H1 (cell line): Measurements from ENCODE around the gene RADX. TPM values are rescaled to one million over a fixed set of nuclear protein-coding genes. Genes with fewer than 3 reads are reported as not detected.

Experiments used
- KDM1A ChIP-seq: fragments of 200-600, 300-600 bp; sonication (generic); IDR thresholded peaks from 2 replicates; pipeline ENCODE4 v1.7.1; 2016; ENCODE audit warnings: mild to moderate bottlenecking, low read length, borderline replicate concordance
- NRF1 ChIP-seq: IDR thresholded peaks from 2 replicates; pipeline ENCODE4 v1.6.1; 2011; ENCODE audit warnings: mild to moderate bottlenecking, low read depth, low read length, improper control_type of control experiment
- SP1 ChIP-seq: IDR thresholded peaks from 2 replicates; pipeline ENCODE4 v1.6.1; 2011; ENCODE audit warnings: low read depth, low read length
- SP2 ChIP-seq: IDR thresholded peaks from 2 replicates; pipeline ENCODE4 v1.6.1; 2012; ENCODE audit warnings: mild to moderate bottlenecking, low read length, inconsistent platforms
- SUZ12 ChIP-seq: fragments of 200-600 bp; sonication (generic); IDR thresholded peaks from 2 replicates; pipeline ENCODE4 v1.6.1; 2012; ENCODE audit warnings: mild to moderate bottlenecking, inconsistent platforms, low read length, moderate library complexity, mixed read lengths
- polyA plus RNA-seq, 7 experiments: library from polyadenylated mRNA; depleted of rRNA in 3 of 7; stranded (reverse) in 5 of 7; unstranded in 2 of 7; fragments of >200 nt in 5 of 7; fragments of 200-250 nt in 2 of 7; gene quantifications; 1 replicate in 5 of 7; 2 replicates in 1 of 7; 4 replicates in 1 of 7; pipeline versions ENCODE4 v1.2.1 to v1.2.3, GENCODE V29; 2011 to 2013; ENCODE audit warnings: missing spikeins in 2 of 7, mixed read lengths in 2 of 7
- total RNA-seq: library from RNA; stranded (reverse); fragmentation: NEBNext Ultra II Directional; extraction: Animal tissue kit (Norgen Biotek cat#: 25700); gene quantifications from 2 replicates; pipeline ENCODE4 v1.2.1, GENCODE V29; 2021
- TF ChIP-seq, protein P1 (sequence below): fragments of 300-600 bp; sonication (generic); IDR thresholded peaks from 2 replicates; pipeline ENCODE4 v1.7.1; 2012; ENCODE audit warnings: low read length, moderate library complexity, mild to moderate bottlenecking, inconsistent platforms; ENCODE audit not compliant: insufficient replicate concordance

RADX gene
- total and polyA plus RNA-seq, 2 of the 8 experiments (the other 6 are each of a cell fraction or from before 2014, with no cell fraction given) = 1.7 to 4.5 TPM

DNA sequence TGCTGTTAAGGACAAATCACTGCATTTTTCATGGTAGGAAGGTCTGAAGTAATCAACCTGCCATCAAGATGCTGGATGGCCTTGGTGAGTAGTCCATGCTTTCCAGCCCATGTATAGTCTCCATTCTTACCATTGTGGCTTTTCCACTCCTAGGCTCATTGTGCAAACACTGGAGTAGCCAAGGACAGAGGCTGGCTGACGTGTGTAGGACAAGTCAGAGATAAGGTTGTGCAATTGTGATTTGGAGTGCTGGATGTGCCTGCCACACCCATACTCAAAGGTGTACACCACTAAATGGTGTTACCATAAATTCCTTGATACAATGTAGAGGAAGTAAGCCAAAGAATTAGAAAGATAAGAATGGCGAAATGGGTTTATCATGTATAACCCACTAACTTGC is 26.3 kb upstream of the RADX start (continued):
- TF ChIP-seq, protein P1, sequence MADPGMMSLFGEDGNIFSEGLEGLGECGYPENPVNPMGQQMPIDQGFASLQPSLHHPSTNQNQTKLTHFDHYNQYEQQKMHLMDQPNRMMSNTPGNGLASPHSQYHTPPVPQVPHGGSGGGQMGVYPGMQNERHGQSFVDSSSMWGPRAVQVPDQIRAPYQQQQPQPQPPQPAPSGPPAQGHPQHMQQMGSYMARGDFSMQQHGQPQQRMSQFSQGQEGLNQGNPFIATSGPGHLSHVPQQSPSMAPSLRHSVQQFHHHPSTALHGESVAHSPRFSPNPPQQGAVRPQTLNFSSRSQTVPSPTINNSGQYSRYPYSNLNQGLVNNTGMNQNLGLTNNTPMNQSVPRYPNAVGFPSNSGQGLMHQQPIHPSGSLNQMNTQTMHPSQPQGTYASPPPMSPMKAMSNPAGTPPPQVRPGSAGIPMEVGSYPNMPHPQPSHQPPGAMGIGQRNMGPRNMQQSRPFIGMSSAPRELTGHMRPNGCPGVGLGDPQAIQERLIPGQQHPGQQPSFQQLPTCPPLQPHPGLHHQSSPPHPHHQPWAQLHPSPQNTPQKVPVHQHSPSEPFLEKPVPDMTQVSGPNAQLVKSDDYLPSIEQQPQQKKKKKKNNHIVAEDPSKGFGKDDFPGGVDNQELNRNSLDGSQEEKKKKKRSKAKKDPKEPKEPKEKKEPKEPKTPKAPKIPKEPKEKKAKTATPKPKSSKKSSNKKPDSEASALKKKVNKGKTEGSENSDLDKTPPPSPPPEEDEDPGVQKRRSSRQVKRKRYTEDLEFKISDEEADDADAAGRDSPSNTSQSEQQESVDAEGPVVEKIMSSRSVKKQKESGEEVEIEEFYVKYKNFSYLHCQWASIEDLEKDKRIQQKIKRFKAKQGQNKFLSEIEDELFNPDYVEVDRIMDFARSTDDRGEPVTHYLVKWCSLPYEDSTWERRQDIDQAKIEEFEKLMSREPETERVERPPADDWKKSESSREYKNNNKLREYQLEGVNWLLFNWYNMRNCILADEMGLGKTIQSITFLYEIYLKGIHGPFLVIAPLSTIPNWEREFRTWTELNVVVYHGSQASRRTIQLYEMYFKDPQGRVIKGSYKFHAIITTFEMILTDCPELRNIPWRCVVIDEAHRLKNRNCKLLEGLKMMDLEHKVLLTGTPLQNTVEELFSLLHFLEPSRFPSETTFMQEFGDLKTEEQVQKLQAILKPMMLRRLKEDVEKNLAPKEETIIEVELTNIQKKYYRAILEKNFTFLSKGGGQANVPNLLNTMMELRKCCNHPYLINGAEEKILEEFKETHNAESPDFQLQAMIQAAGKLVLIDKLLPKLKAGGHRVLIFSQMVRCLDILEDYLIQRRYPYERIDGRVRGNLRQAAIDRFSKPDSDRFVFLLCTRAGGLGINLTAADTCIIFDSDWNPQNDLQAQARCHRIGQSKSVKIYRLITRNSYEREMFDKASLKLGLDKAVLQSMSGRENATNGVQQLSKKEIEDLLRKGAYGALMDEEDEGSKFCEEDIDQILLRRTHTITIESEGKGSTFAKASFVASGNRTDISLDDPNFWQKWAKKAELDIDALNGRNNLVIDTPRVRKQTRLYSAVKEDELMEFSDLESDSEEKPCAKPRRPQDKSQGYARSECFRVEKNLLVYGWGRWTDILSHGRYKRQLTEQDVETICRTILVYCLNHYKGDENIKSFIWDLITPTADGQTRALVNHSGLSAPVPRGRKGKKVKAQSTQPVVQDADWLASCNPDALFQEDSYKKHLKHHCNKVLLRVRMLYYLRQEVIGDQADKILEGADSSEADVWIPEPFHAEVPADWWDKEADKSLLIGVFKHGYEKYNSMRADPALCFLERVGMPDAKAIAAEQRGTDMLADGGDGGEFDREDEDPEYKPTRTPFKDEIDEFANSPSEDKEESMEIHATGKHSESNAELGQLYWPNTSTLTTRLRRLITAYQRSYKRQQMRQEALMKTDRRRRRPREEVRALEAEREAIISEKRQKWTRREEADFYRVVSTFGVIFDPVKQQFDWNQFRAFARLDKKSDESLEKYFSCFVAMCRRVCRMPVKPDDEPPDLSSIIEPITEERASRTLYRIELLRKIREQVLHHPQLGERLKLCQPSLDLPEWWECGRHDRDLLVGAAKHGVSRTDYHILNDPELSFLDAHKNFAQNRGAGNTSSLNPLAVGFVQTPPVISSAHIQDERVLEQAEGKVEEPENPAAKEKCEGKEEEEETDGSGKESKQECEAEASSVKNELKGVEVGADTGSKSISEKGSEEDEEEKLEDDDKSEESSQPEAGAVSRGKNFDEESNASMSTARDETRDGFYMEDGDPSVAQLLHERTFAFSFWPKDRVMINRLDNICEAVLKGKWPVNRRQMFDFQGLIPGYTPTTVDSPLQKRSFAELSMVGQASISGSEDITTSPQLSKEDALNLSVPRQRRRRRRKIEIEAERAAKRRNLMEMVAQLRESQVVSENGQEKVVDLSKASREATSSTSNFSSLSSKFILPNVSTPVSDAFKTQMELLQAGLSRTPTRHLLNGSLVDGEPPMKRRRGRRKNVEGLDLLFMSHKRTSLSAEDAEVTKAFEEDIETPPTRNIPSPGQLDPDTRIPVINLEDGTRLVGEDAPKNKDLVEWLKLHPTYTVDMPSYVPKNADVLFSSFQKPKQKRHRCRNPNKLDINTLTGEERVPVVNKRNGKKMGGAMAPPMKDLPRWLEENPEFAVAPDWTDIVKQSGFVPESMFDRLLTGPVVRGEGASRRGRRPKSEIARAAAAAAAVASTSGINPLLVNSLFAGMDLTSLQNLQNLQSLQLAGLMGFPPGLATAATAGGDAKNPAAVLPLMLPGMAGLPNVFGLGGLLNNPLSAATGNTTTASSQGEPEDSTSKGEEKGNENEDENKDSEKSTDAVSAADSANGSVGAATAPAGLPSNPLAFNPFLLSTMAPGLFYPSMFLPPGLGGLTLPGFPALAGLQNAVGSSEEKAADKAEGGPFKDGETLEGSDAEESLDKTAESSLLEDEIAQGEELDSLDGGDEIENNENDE = no peak
- TF ChIP-seq SP2 = no peak
- no peak for TF ChIP-seq NRF1
- TF ChIP-seq SP1 = no peak
- TF ChIP-seq SUZ12 = no peak
- TF ChIP-seq KDM1A = no peak
